Measurements from ENCODE around the gene FGF14. TPM values are rescaled to one million over a fixed set of nuclear protein-coding genes. Genes with fewer than 3 reads are reported as not detected.

FGF14 gene
- 0.03 TPM in 1 of 2 replicates, not detected in the other for total RNA-seq (2014; rRNA removed; shearing (Covaris generic))
- polyA plus RNA-seq (2016; fragmentation: Nextera tagmentation; extraction: Ambion mirVana) = 0.05 TPM in 1 of 2 replicates, not detected in the other
- long read RNA-seq = 0 reads

DNA sequence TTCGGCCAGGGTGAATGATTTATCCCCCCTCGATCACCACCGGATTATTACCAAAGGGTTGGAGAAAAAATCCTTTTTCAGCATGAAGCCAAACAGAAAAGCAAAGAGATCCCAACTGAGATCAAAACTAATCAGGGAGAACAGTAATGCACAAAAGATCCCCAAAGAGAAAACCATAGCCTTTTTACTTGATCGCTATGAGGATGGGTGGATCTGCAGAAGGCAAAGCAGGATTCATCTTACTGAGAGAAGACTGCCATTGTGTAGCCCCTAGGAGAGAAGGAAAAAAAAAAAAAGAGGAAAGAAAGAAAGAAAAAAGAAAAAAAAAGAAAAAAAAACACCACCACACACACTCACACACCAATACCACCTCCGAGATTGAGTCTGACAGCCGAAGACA, at the start of gene FGF14:
TSS of gene FGF14 (minus strand) at position 283 of the 400 bp plus-strand sequence.
- no peak for TF ChIP-seq CREB1 (CRISPR knock-in tag; IDR thresholded peaks at IDR 0.05; ENCODE audit: low read depth)
- TF ChIP-seq EZH2 (IDR thresholded peaks at IDR 0.05; ENCODE audit: low read depth, unreplicated experiment) = peak; percentile 24
- Histone ChIP-seq H3K9me2 (ENCODE audit: insufficient read depth) (no peaks in the 10 kb centered on the region), H3K4me3 (peak within 1 kb of the TSS; percentile 78), H2AFZ (peak within 1 kb of the TSS; percentile 97), H3K27me3 (ENCODE audit: insufficient read depth) (peaks cover 45% of the 10 kb centered on the region), H3K36me3 (ENCODE audit: insufficient read depth) (no peaks in the 10 kb centered on the region), H3F3A (replicated peaks; ENCODE audit: low read depth) (no peaks in the 10 kb centered on the region), H3K27ac (ENCODE audit: low read depth) (no peak within 1 kb of the TSS), H4K20me1 (replicated peaks; ENCODE audit: insufficient read depth) (no peaks in the 10 kb centered on the region), H3K4me2 (peak within 1 kb of the TSS; percentile 67), H3K79me2 (replicated peaks; ENCODE audit: insufficient read depth) (no peaks in the 10 kb centered on the region), H3K4me1 (ENCODE audit: insufficient read depth) (peaks cover 13% of the 10 kb centered on the region)
- Mint-ChIP-seq H3K27me3 (ENCODE audit: insufficient read depth, low read depth, poor library complexity) (peaks cover 26% of the 10 kb centered on the region), H3K4me3 (peak within 1 kb of the TSS; percentile 75), H3K4me1 (peaks cover 18% of the 10 kb centered on the region), H3K27ac (no peak within 1 kb of the TSS), H3K36me3 (ENCODE audit: low read depth) (no peaks in the 10 kb centered on the region), H3K9me3 (no peaks in the 10 kb centered on the region)
- DNase-seq (ENCODE audit: low spot score) = no peak
- no peak for ATAC-seq

DNA sequence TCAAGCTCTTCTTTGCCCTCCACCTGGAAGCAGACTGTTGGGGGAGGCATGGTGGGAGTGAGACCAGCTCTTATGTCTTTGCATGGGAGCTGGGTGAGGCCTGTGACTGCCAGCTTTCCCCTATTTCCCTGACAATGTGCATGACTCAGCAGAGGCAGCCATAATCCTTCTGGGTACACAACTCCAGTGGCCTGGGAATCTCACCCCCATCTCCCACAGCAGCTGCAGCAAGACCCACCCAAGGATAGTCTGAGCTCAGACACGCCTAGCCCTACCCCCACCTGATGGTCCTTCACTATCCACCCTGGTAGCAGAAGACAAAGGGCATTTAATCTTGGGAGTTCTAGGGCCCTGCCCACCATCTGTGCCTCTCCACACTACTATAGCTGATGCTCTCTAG, 41.4 kb upstream of the FGF14 start:
- peak overlapping the region; percentile 76; the same call in 1 of the 2 replicates for H3K27ac Mint-ChIP-seq
- Histone ChIP-seq H3F3A (replicated peaks; ENCODE audit: low read depth) (no peaks in the 10 kb centered on the region), H2AFZ (peak overlapping the region; percentile 84; the same call in 1 of the 2 replicates), H4K20me1 (replicated peaks; ENCODE audit: insufficient read depth) (no peaks in the 10 kb centered on the region), H3K4me3 (no peak overlapping the region), H3K4me1 (ENCODE audit: insufficient read depth) (no peaks in the 10 kb centered on the region), H3K27ac (ENCODE audit: low read depth) (no peak overlapping the region), H3K79me2 (replicated peaks; ENCODE audit: insufficient read depth) (no peaks in the 10 kb centered on the region), H3K27me3 (ENCODE audit: insufficient read depth) (no peaks in the 10 kb centered on the region), H3K36me3 (ENCODE audit: insufficient read depth) (no peaks in the 10 kb centered on the region), H3K4me2 (no peak overlapping the region), H3K9me2 (ENCODE audit: insufficient read depth) (no peaks in the 10 kb centered on the region)
- peaks cover 9% of the 10 kb centered on the region; the same call in 1 of the 3 replicates for H3K4me1 Mint-ChIP-seq
- no peak for TF ChIP-seq ZNF114 (CRISPR knock-in tag; IDR thresholded peaks at IDR 0.05)
- no peak for TF ChIP-seq ZNF331 (CRISPR knock-in tag; IDR thresholded peaks at IDR 0.05; ENCODE audit: low read depth)
- TF ChIP-seq CREB1 (CRISPR knock-in tag; IDR thresholded peaks at IDR 0.05; ENCODE audit: low read depth) = no peak
- DNase-seq (ENCODE audit: low spot score) (no peak), ATAC-seq (no peak)
- no peak overlapping the region for H3K4me3 Mint-ChIP-seq
- H3K36me3 Mint-ChIP-seq (ENCODE audit: low read depth) = no peaks in the 10 kb centered on the region
- H3K27me3 Mint-ChIP-seq (ENCODE audit: insufficient read depth, low read depth, poor library complexity) = no peaks in the 10 kb centered on the region
- H3K9me3 Mint-ChIP-seq = peaks cover 3% of the 10 kb centered on the region; the same call in 1 of the 3 replicates

DNA sequence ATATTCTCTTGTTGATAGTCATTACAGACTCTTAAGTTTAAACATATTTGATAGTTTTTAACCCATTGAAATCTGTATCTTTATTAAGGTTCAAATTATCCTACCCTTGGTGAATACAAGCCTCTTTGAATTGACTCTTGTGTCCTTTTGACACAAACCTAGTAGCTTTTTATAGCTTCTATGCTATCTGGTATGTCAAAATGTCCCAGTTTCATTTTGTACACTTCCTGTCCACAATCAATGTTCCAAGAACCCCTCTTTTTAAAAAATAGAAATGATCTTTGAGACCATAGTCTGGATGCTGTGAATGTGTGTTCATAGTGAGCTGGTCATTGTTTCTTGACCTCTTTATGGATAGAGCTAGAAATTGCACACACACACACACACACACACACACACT, 39.2 kb upstream of the FGF14 start:
- H3K4me3 ChIP-seq = no peak overlapping the region
- H4K20me1 ChIP-seq (replicated peaks; ENCODE audit: insufficient read depth) = no peaks in the 10 kb centered on the region
- no peak overlapping the region for H2AFZ ChIP-seq
- no peaks in the 10 kb centered on the region for H3K36me3 ChIP-seq (ENCODE audit: insufficient read depth)
- H3K79me2 ChIP-seq (replicated peaks; ENCODE audit: insufficient read depth) = no peaks in the 10 kb centered on the region
- Mint-ChIP-seq H3K4me3 (no peak overlapping the region), H3K27me3 (ENCODE audit: insufficient read depth, low read depth, poor library complexity) (no peaks in the 10 kb centered on the region), H3K27ac (no peak overlapping the region), H3K4me1 (peaks cover 9% of the 10 kb centered on the region; the same call in 1 of the 3 replicates), H3K36me3 (ENCODE audit: low read depth) (no peaks in the 10 kb centered on the region), H3K9me3 (peaks cover 3% of the 10 kb centered on the region; the same call in 1 of the 3 replicates)
- H3K27ac ChIP-seq (ENCODE audit: low read depth) = no peak overlapping the region
- H3F3A ChIP-seq (replicated peaks; ENCODE audit: low read depth) = no peaks in the 10 kb centered on the region
- DNase-seq (ENCODE audit: low spot score) (no peak), ATAC-seq (no peak)
- H3K4me1 ChIP-seq (ENCODE audit: insufficient read depth) = no peaks in the 10 kb centered on the region
- H3K27me3 ChIP-seq (ENCODE audit: insufficient read depth) = no peaks in the 10 kb centered on the region
- H3K9me2 ChIP-seq (ENCODE audit: insufficient read depth) = no peaks in the 10 kb centered on the region
- H3K4me2 ChIP-seq = no peak overlapping the region
- TF ChIP-seq, protein P1, sequence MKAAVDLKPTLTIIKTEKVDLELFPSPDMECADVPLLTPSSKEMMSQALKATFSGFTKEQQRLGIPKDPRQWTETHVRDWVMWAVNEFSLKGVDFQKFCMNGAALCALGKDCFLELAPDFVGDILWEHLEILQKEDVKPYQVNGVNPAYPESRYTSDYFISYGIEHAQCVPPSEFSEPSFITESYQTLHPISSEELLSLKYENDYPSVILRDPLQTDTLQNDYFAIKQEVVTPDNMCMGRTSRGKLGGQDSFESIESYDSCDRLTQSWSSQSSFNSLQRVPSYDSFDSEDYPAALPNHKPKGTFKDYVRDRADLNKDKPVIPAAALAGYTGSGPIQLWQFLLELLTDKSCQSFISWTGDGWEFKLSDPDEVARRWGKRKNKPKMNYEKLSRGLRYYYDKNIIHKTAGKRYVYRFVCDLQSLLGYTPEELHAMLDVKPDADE (IDR thresholded peaks at IDR 0.05) = no peak

Measured in GM23338 (cell line).